ENCODE results near the gene CROCC.
"Not testable (repeated sequence)": the region's sequence is repeated elsewhere in the genome, so short reads cannot be mapped to it uniquely, and the experiment has no call there.

The CROCC gene

DNA sequence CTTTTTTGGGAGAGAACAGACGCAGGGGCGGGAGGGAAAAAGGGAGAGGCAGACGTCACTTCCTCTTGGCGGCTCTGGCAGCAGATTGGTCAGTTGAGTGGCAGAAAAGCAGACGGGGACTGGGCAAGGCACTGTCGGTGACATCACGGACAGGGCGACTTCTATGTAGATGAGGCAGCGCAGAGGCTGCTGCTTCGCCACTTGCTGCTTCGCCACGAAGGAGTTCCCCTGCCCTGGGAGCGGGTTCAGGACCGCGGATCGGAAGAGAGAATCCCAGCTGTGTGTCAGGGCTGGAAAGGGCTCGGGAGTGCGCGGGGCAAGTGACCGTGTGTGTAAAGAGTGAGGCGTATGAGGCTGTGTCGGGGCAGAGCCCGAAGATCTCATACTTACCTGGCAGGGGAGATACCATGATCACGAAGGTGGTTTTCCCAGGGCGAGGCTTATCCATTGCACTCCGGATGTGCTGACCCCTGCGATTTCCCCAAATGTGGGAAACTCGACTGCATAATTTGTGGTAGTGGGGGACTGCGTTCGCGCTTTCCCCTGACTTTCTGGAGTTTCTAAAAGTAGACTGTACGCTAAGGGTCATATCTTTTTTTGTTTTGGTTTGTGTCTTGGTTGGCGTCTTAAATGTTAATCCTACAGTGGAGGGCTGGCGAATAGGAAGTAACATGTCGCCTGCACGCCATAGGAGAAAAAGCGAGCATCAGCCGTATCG lies 26.0 kb upstream of the CROCC start, which contains the start of gene RNU1-2:
Gene RNU1-2, plus strand, starts transcription at position 383 of the 718 bp plus-strand sequence.
- in situ Hi-C loops (cut with MboI; ENCODE audit: low sequenced_read_pairs) = not testable (repeated sequence)

DNA sequence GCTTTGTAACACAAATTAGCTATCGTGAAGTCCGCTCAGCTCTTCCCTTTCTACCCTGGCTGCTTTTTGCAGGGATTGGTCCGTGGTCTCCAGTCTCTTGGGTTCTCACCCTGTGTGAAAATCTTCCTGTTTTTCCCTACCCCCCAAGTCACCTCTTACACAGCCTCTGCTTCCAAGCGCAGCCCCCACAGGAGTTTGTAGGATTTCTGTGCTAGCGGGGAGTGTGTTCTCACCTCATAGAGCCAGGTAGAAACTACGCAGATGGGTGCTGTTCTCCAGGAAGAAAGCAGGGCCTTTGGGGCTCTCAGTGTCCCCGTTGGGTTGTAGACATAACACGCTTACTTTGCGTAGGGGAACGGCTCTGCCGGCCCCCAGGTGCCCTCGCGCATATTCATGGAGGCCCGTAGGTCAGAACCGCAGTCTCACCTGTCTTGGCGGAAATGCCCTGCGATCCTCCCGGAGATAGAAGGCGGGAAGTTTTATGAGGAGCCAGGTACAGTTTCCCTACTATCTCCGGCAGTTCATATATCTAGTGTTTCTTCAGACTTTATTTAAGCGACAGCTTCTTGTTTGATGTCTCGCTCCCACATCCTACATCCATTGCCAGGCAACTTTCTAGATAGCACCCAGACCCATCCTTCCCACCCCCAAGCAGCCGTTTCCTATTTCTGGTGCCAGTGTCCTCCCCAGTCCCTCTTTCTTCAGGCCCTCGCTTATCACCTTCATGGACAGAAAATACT lies 25.2 kb upstream of the CROCC start:
- in situ Hi-C loops (cut with MboI; ENCODE audit: low sequenced_read_pairs) = not testable (repeated sequence)

DNA sequence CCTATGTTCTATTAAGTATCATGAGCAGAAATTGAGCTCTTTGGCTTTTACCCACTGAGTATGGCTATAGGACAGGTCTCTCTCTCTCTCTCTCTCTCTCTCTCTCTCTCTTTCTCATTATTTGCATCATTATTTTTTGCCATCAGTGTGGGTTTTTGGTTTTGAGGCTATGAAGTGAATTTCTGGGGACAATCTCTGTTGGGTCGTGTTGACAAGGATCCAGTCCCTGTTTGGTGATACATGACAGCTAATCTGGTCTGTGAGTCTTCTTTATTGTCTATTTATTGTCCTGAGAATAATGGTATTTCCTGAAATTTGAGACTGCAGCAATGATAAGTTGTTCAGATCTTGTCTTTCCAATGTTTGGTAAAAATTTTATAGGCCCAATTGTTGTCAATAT lies 24.1 kb upstream of the CROCC start:
- in situ Hi-C loops (cut with MboI; ENCODE audit: low sequenced_read_pairs) = not testable (repeated sequence)

DNA sequence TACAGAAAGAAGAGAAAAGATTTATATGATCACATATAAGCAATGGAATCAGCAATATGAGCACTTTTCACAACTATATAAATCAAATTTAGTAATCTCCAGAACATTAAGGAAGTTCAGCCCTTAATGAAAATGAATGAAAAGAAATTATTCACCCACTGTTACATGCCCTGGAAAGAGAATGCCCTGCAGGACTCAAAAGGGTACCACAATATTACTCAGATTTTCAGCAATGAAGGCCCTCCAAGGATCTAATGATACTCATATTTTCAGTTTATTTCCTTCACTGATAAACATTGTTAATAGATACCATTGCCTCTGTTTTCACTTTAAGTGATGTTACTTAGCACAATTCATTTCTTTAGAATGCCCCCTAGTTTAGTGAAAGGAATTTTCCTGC lies 23.4 kb upstream of the CROCC start:
- in situ Hi-C loops (cut with MboI; ENCODE audit: low sequenced_read_pairs) = not testable (repeated sequence)

DNA sequence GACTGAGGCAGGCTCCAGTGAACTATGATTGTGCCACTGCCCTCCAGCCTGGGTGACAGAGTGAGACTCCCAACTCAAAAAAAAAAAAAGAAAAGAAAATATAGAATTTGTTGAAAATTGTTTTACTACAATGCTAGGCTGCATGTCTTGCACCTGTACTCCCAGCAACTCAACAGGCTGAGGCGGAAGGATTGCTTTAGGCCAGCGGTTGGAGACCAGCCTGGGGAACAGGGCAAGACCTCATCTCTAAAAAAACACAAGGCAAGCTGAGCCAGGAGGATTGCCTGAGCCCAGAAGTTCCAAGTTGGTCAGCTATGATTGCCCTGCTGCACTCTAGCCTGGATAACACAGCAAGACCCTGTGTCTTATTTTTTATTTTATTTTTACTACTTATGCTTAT lies 22.7 kb upstream of the CROCC start:
- in situ Hi-C loops (cut with MboI; ENCODE audit: low sequenced_read_pairs) = not testable (repeated sequence)

DNA sequence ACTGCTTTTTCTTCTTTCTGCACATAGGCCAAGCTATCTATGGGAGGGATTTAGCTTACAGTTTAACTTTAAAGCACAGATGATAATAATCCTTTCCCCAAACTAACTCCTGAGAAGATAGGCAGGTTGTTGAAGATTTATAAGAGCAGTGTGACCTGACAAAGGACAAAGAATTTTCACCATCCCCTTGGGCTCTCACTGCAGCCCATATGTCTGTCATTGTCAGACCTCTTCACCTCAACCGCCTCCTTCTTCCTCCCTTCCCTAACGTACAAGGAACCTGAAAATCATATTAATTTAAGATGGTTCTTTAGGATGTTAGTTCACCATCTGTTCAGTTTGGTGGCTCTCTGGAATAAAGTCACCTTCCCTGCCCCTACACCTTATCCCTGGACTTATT lies 21.0 kb upstream of the CROCC start:
- in situ Hi-C loops (cut with MboI; ENCODE audit: low sequenced_read_pairs) = loop anchor here (10.0 kb wide), 2 partner anchors 176 to 286 kb away; partner anchors contain the start of gene NBPF1

DNA sequence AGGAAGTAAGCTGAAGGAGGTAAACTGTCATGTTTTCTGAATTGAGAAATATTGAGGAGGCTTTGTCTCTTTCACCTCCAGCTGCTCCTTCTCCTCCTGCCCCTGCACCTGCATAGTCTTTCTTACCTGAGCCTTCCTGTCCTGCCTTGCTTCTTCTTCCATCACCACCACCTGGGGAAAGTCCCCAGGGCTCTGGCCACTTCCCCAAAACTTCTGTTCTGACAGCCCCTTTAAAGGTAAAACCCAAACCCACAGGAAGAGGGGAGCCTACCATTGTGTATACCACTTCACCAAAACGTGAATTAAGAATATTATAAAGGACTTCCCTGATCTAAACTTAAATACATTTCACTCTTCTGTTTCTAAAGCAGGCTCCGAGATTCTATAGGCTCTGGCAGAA lies 20.4 kb upstream of the CROCC start:
- in situ Hi-C loops (cut with MboI; ENCODE audit: low sequenced_read_pairs) = loop anchor here (10.0 kb wide), 2 partner anchors 177 to 287 kb away; partner anchors contain the start of gene NBPF1

DNA sequence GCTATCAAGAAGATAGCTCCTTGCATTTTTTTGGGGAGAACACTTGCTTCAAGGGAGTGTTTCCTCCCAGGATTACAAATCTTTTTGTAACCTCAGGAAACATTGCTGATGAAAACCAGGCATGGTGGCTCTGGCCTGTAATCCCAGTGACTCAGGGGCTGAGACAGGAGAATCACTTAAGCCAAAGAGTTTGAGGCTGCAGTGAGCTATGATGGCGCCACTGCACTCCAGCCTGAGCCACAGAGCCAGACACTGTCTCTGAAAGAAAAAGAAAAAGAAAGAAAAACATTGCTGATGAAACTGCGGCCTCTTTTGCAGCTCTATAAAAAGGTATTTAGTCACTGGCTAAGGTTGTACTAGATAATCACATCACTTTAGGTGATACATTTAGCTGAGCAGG lies 18.7 kb upstream of the CROCC start:
- in situ Hi-C loops (cut with MboI; ENCODE audit: low sequenced_read_pairs) = loop anchor here (10.0 kb wide), 2 partner anchors 178 to 288 kb away; partner anchors contain the start of gene NBPF1

DNA sequence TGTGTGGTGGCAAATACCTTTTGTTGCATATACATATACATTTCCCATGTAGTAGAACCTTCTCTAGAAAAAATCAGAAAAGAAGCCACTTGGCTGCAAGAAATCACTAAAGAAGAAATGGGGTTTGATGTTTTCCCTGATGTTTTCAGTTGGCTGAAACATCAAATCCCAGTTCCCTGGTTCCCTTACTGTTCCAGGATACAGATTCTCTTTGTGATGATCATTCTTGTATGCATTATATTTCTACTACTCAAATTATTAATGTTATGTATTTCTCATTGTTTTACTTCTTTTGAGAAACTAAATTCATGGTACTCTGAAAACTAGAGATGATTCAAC lies 18.3 kb upstream of the CROCC start:
- in situ Hi-C loops (cut with MboI; ENCODE audit: low sequenced_read_pairs) = loop anchor here (10.0 kb wide), 2 partner anchors 179 to 289 kb away; partner anchors contain the start of gene NBPF1

DNA sequence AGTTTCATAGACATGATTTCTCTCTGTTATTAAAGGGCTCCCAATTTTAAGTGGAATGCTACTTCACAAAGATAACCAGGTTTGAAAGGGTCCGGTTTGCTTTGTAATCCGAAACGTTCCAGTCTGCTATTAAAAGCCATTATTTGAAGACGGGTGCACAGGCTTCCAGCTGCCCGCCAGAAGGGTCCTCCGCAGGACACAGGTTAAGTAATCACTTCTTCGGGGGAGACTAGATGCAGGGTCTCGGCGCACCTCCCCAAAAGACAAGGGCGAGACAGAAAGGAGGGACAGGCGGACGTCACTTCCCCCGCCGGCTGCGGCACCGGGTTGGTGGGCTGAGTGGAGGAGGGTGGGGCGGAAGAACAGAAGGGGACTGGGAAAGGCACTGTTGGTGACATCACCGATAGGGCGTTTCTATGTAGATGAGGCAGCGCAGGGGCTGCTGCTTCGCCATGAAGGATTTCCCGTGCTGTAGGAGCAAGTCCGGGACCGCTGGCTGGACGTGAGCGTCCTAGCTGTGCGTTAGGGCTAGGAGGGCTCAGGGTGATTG lies 17.1 kb upstream of the CROCC start:
- in situ Hi-C loops (cut with MboI; ENCODE audit: low sequenced_read_pairs) = loop anchor here (10.0 kb wide), 2 partner anchors 180 to 290 kb away; partner anchors contain the start of gene NBPF1

DNA sequence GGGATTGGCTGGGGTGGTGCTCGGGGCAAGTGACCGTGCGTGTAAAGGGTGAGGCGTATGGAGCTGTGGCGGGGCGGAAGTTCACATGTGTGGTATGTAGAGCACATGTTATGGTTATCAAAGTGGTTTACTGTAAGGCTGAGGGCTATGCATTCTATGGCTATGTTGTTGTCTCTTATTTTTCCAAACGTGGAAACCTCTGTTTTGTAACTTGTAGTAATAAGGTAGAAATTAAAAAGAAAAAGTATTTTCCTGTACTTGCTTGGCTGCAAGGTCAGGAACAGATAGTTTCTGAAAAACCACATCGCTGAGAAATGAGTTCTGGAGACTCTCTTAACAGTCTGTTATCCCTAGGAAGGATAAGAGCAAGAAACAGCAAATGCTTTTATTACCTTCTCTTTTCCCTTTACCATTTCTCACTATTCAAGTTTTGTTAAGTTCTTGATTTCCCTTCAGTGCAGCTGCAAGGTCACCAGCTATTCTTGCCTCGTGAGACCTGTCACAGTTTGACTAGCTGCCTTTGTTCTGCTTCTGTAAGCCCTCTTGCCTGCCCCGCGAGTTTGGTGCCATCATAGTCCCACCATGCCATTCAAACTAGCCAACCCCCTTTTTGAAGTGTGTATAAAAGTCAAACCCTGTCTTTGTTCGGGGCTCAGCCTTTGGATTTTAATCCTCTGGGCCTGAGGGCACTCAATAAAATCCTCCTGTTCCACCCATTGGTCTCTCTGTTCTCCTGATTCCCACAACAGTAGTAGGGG lies 16.4 kb upstream of the CROCC start:
- in situ Hi-C loops (cut with MboI; ENCODE audit: low sequenced_read_pairs) = loop anchor here (10.0 kb wide), 2 partner anchors 180 to 290 kb away; partner anchors contain the start of gene NBPF1

DNA sequence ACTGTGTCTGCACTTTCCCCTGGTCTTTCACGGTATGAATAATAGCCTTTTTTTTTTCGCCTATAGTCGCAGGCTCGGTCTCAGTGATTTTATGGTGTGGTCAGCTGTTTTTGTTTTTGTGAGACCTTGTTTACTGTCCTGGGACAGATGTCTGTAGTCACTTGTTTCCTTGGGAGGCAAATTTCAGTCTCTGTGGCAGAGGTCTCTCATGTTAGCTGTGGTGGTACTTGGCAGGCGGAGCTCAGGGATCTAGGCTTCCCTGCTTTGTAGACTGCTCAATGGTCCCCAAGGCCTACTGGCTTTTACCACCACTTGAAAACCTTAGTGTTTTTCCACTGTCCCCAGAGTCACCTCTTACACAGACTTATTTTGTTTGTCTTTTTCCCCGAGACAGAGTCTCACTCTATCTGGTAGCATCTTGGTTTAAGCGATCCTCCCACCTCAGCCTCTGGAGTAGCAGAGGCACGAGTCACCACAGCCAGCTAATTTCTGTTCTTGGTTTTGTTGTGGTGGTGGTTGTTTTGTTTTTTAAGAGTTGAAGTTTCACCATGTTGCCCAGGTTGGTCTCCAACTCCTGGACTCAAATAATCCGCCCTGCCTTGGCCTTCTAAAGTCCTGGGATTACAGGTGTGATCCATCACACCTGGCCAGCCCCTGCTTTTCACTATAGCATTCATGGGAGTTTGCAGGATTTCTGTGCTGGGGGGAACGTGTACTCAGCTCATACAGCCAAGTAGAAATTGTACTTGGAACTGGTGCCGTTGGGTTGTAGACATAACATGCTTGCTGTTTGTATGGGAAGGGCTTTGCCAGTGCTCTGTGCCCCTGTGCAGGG lies 15.6 kb upstream of the CROCC start:
- in situ Hi-C loops (cut with MboI; ENCODE audit: low sequenced_read_pairs) = loop anchor here (10.0 kb wide), 2 partner anchors 181 to 291 kb away; partner anchors contain the start of gene NBPF1

DNA sequence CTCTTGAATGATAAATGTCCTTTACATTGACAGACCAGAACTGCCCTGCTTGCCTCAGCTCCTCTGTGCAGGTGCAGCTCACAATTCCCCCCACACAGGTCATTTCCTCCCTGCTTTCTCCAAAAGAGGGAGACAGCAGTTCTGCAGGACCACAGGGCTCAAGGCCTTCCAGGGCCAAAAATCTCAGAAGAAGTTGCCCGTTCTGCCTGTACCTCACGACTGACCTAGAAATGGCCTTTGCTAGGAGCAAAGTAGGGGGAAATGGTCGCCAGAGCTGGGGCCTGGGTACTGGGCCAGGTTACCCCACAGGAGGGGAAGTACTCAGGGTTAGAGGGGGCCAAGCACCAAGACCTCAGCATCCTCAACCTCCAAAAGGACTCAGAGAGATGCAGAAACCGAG lies 14.9 kb upstream of the CROCC start:
- in situ Hi-C loops (cut with MboI; ENCODE audit: low sequenced_read_pairs) = loop anchor here (10.0 kb wide), 2 partner anchors 182 to 292 kb away; partner anchors contain the start of gene NBPF1

DNA sequence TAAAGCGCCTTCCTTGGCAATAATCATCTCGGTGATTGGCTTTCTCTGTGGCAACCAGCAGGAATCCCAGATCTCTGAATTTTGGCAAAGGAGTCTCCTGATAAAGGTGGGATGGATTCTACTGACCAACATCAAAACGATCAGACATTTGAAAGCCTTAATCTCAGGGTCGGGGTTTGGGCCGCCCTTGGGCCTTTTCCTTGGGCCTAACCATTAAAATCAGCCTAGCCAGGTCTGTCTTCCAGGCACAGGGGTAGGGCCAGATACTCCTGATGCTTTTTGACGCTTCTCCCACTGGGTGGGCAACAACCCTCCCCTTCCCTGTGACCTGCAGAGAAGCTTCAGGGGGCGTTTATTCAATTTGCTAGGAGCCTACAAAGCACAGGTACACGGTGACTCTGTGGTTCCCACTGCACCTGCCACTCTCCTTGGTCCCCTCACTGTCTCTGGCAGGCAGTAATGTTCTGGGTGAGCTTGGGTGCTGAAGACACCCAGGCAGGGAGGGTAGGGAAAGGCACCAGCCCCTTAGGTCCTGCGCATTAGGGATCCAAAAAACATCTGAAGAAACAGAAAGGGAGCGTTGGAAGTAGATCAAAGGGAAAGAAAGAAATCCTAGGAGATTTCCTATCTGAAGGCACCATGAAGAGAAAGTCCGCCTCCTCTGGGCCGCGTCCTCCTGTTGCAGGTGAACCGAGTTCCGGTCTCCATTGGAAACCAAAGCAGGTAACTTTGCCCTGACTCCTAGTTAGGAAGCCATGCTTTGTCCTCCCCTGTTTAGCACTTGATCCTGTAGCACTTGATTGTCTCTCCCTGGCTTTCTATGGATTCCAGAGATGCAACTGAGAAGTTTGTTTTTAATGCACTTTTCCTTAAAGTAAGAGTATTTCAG lies 13.6 kb upstream of the CROCC start:
- in situ Hi-C loops (cut with MboI; ENCODE audit: low sequenced_read_pairs) = loop anchor here (10.0 kb wide), 2 partner anchors 183 to 293 kb away; partner anchors contain the start of gene NBPF1

DNA sequence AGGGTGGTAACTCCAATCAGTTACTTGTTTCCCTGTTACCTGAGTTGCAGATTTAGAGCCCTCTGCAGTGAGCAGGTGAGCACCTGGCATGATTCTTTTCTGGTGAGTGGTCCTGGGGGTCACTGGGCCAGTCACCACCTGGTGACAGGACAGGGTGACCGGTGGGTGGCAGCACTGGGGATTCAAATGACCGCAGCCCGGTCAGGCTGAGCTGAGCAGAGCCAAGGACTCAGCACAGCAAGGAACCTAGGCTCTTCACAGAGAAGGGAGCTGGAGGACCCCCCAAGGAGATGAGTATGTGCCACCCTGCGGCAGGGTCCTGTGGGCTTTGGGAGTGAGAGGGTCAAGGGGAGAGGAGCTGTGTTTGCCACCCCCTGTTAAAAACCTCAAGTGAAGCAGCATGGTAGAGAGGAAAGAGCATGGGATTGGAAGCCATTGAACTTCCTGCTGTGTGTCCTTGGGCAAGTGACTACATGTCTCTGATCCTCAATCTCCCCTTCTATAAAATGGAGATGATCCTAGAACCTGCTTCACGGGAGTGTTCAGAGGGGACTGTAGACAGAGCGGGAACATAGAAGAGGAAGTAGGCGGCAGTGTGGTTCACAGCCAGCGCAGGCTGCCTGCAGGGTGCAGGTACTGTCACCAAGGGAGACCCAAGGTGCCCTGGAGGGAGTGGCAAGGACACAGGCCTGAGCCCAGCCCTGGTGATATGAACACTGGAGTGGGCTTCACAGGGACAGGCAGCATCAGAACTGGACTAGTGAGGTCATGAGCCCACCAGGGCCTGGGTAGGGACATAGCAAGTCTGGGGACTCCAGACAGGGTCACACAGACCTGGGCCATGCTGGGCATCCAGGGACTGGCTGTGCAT lies 9.6 kb upstream of the CROCC start:
- in situ Hi-C loops (cut with MboI; ENCODE audit: low sequenced_read_pairs) = not testable (repeated sequence)

DNA sequence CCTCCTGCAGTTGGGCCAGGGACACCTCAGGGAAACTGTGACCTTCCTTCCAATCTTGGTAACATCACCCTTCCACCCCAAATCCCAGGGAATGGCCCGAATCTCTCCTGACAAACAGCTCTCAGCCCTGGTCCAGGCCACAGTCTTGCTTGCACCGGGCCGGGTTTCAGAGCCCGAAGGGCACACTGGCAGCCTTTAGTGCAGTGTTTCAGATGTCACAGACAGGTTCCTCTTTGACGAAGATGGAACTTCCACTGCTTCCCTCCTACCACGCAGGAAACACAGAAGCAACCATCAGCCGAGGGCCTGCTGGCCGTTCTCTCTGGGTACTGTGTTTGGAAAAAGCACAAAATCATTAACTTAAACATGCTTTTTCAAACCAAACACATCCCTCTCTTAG lies 9.0 kb upstream of the CROCC start:
- in situ Hi-C loops (cut with MboI; ENCODE audit: low sequenced_read_pairs) = not testable (repeated sequence)

DNA sequence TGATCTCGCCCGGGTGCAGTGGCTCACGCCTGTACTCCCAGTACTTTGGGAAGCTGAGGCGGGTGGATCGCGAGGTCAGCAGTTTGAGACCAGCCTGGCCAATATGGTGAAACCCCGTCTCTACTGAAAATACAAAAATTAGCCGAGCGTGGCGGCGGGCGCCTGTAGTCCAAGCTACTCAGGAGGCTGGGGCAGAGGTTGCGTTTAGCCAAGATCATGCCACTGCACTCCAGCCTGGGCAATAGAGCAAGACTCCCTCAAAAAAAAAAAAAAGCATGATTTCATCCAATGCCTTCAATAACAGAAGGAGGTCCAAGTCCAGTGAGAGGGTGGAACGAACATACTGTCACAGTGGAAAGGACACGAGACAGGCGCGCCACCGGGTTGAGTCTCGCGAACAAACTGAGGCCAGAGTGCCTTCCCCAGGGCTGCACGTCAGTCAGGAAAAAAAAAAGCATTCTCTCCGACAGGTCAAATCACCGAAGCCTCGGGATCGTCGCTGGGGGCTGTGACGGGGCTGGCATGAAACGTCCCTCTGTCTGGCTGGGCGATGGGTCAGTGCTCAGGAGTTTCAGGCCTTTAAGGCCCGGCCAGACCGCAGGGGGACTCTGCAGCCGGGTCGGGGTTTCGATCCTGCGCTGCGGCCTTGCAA lies 8.4 kb upstream of the CROCC start:
- in situ Hi-C loops (cut with MboI; ENCODE audit: low sequenced_read_pairs) = no loop called here

All from HL-60/S4 (cell line).